Measurements from ENCODE around the gene ARHGEF26.
A peak's percentile ranks its signal among the peaks of the same experiment; 100 is the strongest.
"Not testable (repeated sequence)": the region's sequence is repeated elsewhere in the genome, so short reads cannot be mapped to it uniquely, and the experiment has no call there.

ARHGEF26 gene, protein sequence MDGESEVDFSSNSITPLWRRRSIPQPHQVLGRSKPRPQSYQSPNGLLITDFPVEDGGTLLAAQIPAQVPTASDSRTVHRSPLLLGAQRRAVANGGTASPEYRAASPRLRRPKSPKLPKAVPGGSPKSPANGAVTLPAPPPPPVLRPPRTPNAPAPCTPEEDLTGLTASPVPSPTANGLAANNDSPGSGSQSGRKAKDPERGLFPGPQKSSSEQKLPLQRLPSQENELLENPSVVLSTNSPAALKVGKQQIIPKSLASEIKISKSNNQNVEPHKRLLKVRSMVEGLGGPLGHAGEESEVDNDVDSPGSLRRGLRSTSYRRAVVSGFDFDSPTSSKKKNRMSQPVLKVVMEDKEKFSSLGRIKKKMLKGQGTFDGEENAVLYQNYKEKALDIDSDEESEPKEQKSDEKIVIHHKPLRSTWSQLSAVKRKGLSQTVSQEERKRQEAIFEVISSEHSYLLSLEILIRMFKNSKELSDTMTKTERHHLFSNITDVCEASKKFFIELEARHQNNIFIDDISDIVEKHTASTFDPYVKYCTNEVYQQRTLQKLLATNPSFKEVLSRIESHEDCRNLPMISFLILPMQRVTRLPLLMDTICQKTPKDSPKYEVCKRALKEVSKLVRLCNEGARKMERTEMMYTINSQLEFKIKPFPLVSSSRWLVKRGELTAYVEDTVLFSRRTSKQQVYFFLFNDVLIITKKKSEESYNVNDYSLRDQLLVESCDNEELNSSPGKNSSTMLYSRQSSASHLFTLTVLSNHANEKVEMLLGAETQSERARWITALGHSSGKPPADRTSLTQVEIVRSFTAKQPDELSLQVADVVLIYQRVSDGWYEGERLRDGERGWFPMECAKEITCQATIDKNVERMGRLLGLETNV

GRCh38 chr3:154120961-154121700 is at the start of gene ARHGEF26:
ARHGEF26 (plus strand) TSS chr3:154121390; CDS start chr3:154121993, 603 bp downstream.
- DNase-seq (ENCODE audit: low read depth), result peak; percentile 39

DNA sequence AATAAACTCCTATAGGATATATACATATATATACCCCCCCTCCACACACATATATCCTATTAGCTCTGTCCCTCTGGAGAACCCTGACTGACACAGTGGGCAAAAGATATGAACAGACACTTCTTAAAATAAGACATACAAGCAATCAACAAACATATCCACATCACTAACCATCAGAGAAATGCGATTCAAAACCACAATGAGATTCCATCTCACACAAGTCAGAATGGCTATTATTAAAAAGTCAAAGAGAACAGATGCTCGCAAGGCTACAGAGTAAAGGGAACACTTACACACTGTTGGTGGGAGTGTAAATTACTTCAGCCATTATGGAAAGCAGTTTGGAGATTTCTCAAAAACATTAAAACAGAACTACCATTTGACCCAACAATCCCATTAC is 46.2 kb upstream of the ARHGEF26 start:
- no peak for DNase-seq (ENCODE audit: low read depth)

GRCh38 chr3:154078672-154079071 is 42.5 kb upstream of the ARHGEF26 start:
- no peak for DNase-seq (ENCODE audit: low read depth)

GRCh38 chr3:154081305-154081704 is 39.9 kb upstream of the ARHGEF26 start:
- no peak for DNase-seq (ENCODE audit: low read depth)

DNA sequence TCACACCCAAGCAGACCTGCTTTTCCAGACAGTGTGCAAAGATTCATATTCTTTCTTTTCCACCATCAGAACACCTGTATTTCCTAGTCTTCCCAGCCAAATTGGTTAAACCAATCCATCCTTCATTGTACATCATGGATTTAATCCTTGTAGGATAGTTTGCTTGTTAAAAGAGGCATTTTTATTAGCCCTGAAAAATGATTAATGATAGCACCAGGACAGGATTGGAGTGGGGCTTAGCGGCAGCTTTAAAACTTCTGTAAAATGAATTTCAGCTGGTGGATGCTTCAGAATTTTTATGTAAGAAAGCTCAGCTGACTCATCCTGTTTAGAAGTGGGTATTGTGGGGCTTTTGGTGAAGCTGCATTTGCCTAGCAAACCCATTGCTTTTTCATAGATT is 36.1 kb upstream of the ARHGEF26 start:
- no peak for DNase-seq (ENCODE audit: low read depth)

DNA sequence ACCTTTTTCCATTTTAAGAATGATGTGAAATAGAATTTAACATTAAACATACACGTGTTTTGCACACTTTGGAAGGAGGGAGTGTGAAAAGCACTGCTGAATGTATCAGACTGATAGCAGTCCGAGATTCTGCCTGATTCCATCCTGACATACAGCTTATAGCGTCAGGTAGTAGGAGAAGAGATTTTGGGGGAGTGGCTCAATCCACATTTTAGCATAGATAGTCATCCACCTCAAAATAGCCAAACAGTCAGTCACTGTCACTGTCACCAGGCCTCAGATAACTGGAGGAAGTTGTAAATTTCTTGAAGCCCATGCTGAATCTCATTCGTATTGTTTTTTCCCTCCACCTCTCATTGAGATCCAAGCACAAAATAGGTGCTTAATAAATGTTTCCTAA is 35.4 kb upstream of the ARHGEF26 start:
- no peak for DNase-seq (ENCODE audit: low read depth)

DNA sequence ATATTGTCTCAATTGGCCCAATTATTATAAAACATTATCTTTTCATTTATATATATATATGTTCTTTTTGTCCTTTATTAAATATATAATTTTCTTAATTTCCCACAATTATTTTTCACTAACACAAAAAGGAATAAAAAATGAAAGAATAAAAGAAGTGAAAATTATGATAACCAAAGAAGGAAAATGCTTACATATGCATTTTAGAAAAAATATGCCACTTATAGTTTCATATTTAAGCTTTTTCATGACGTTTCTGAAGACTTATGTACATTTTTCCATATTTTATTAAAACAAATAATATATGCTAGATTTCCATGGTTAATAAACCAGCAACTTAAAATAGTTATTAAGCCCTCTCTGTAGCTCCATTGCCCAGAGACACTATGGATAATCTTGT is 34.9 kb upstream of the ARHGEF26 start:
- no peak for DNase-seq (ENCODE audit: low read depth)

- DNase-seq (ENCODE audit: low read depth), result not testable (repeated sequence)
Measured at GRCh38 chr3:154087756-154088480, 33.3 kb upstream of the ARHGEF26 start.

- no peak for DNase-seq (ENCODE audit: low read depth)
Measured at GRCh38 chr3:154089421-154090420, 31.5 kb upstream of the ARHGEF26 start.

- DNase-seq (ENCODE audit: low read depth), result no peak
Measured at GRCh38 chr3:154094051-154094450, 27.1 kb upstream of the ARHGEF26 start.

DNA sequence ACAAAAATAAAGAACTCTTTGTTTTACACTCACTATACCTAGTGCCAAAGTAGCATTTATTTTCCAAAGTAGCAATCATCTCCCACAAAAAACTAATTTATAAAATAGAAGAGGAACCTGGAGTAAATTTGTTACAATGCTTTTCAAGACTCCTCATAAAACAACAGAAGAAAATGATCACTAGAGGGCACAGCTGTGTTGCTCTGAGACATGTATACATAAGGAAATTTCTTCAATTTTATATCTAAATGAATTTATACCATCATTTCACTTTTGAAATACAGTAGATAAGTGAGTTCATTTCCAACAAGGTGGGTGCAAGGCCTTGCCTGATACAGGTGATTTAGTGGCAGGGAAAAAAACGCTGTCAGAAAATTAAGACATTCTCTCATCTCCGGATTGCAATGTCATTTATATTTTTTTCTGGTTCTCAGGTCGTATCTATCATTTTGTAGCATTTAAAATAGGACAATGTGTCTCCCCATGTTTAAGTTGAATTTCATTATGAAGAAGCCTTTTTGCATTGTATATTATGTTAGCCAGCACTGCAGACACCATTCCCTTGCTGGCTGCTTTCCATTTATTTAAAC is 25.3 kb upstream of the ARHGEF26 start:
- no peak for DNase-seq (ENCODE audit: low read depth)

DNA sequence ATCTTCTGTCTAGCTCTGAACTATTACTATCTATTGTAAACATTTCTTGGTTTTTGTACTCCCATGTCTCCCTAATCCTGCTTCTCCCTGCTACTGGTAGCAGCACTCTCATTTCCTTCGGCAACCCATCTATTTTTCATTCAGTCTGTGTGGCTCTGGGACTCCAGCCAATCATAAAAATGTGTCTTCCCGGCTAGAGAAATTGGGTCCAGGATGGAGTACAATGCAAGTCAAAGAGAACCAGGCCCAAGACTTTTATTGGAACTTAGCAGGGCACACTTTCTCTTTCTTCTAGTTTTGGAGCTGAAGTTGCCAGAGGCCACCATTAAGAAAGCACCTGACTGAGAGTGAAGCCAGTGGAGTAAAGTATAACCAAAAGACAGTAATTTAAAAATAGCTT is 22.8 kb upstream of the ARHGEF26 start:
- DNase-seq (ENCODE audit: low read depth), result no peak

- DNase-seq (ENCODE audit: low read depth), result no peak
Measured at GRCh38 chr3:154100556-154100955, 20.6 kb upstream of the ARHGEF26 start.

DNA sequence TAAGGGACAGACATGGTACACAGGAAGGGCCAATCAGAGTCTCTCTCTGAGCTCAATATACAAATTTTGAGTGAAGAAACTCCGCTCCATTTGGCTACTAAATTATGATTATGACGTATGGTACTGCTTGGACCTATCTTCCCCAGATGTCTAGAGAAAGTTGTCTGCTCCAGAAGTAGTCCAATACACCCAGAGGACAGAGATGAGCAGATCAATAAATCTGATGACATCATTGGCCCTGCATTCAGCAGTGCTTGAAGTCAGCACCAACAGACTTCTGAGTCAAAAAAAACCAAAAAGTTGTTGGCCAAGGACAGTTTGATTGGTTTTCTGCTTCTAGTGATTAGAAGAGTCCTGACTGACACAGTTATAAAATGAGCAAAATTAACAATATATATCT is 19.9 kb upstream of the ARHGEF26 start:
- DNase-seq (ENCODE audit: low read depth), result no peak

DNA sequence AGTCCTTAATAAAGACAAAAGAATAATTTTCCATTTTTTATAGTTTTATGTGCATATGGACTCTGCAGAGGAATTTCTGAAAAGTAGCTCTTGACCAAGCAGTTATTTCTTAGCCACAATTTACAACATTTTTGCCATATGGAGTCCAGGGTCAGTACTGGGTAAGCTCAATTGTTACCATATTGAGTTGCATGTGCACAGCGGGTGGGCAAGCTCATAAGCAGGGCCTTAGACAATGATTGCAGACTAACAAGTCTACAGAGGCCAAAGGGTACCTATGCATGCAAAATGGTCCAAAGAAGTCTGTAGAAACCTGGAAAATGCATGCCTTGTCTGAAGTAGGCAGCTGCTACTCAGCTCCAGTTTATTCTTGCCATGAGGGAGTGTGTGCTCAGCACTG is 19.0 kb upstream of the ARHGEF26 start:
- DNase-seq (ENCODE audit: low read depth), result no peak

- DNase-seq (ENCODE audit: low read depth), result no peak
Measured at GRCh38 chr3:154105218-154105975, 15.8 kb upstream of the ARHGEF26 start.

DNA sequence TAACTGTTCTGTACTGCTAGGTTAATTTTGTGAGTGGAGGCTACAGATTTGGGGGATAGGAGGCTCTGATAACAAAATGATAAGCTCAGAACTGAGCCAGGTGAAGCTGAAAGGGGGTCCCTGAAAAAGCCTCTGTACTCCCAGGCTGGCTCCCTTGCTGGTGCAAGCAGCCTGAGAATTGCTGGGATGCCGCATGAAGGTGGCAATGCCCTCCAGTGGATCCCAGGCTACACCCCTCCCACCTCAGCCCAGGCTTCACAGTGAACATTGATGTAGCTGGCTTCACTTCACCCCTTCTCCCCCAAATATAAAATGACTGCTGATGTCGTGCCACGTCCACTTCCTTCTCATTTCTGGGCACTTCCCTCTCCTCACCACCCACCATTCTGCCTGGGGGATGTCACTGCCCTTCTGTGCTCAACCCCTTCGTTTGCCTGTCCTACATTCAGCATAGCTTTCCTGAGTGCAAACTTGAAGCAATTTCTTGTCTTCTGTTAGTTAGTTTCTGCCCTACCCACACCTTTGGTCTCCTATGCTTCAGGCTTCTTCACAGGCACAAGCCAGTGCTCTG is 9.7 kb upstream of the ARHGEF26 start:
- no peak for DNase-seq (ENCODE audit: low read depth)

GRCh38 chr3:154112146-154112852 is 8.9 kb upstream of the ARHGEF26 start:
- no peak for DNase-seq (ENCODE audit: low read depth)

All from stimulated activated CD8-positive, alpha-beta memory T cell treated with anti-CD3 and anti-CD28 coated beads, Interleukin-12 subunit alpha, Interleukin-12 subunit beta, amount 100 ng/mL, for 4 hours (primary cell).